Effector CD4-positive, alpha-beta T cell (primary cell): Measurements from ENCODE around the gene LIPA.
"Not testable (repeated sequence)": the region's sequence is repeated elsewhere in the genome, so short reads cannot be mapped to it uniquely, and the experiment has no call there.

ENCODE experiments used
- DNase-seq: peaks from one replicate; pipeline ENCODE4 v3.0.0-alpha.2; 2020

The LIPA gene

GRCh38 chr10:89269433-89270152 lies 18.0 kb upstream of the LIPA start:
- DNase-seq: no peak

- DNase-seq: no peak
Measured at GRCh38 chr10:89266721-89267453, 15.3 kb upstream of the LIPA start.

GRCh38 chr10:89263531-89263930 lies 12.0 kb upstream of the LIPA start:
- DNase-seq: no peak

GRCh38 chr10:89263091-89263490 lies 11.5 kb upstream of the LIPA start:
- no peak for DNase-seq

- DNase-seq: no peak
Measured at GRCh38 chr10:89262086-89263051, 10.8 kb upstream of the LIPA start.

GRCh38 chr10:89258881-89259280 lies 7.3 kb upstream of the LIPA start:
- DNase-seq: no peak

- no peak for DNase-seq
Measured at GRCh38 chr10:89257581-89257980, 6.0 kb upstream of the LIPA start.

GRCh38 chr10:89256962-89257361 lies 5.4 kb upstream of the LIPA start:
- no peak for DNase-seq

GRCh38 chr10:89256340-89256739 lies 4.8 kb upstream of the LIPA start:
- no peak for DNase-seq

GRCh38 chr10:89255793-89256192 lies 4.2 kb upstream of the LIPA start:
- no peak for DNase-seq

GRCh38 chr10:89255091-89255579 lies 3.6 kb upstream of the LIPA start:
- DNase-seq: not testable (repeated sequence)

- DNase-seq: no peak
Measured at GRCh38 chr10:89252225-89252585, 630 bp upstream of the LIPA start.

- no peak for DNase-seq
Measured at GRCh38 chr10:89250865-89251408, 638 bp downstream of the LIPA start.

GRCh38 chr10:89248990-89249389 lies 2.6 kb downstream of the LIPA start:
- DNase-seq: no peak

GRCh38 chr10:89247623-89248022 lies 4.0 kb downstream of the LIPA start:
- DNase-seq: not testable (repeated sequence)

GRCh38 chr10:89245802-89246201 lies 5.8 kb downstream of the LIPA start:
- DNase-seq: no peak

- no peak for DNase-seq
Measured at GRCh38 chr10:89242840-89243568, 8.6 kb downstream of the LIPA start.

GRCh38 chr10:89242345-89242684 lies 9.3 kb downstream of the LIPA start:
- DNase-seq: no peak

GRCh38 chr10:89241486-89242344 lies 9.9 kb downstream of the LIPA start:
- DNase-seq: no peak

GRCh38 chr10:89241026-89241425 lies 10.5 kb downstream of the LIPA start:
- DNase-seq: no peak

GRCh38 chr10:89240519-89240918 lies 11.1 kb downstream of the LIPA start:
- no peak for DNase-seq
